Right lobe of liver (tissue), 4 donors: ENCODE results near the gene RPL12.

Experiments
- POLR2A ChIP-seq: fragments of 450-650 bp; IDR thresholded peaks from one replicate; pipeline ENCODE4 v1.6.1; 2017; ENCODE audit warnings: antibody characterized with exemption, mild to moderate bottlenecking
- TF ChIP-seq, protein P1 (sequence below), 4 donors: fragments of 200-600 bp in 3 of 4; fragments of 450-650 bp in 1 of 4; IDR thresholded peaks; one replicate each; pipeline versions ENCODE4 v1.5.1 to v1.8.0; 2016 to 2022; ENCODE audit warnings: antibody characterized with exemption in 4 of 4, mild to moderate bottlenecking in 2 of 4
- donor health status: DM: no; HTN: no; CAD: no.
- donor health status: DM: no; HTN: no; CAD: no.
- donor health status: DM: no; HTN: yes; CAD: no.

DNA sequence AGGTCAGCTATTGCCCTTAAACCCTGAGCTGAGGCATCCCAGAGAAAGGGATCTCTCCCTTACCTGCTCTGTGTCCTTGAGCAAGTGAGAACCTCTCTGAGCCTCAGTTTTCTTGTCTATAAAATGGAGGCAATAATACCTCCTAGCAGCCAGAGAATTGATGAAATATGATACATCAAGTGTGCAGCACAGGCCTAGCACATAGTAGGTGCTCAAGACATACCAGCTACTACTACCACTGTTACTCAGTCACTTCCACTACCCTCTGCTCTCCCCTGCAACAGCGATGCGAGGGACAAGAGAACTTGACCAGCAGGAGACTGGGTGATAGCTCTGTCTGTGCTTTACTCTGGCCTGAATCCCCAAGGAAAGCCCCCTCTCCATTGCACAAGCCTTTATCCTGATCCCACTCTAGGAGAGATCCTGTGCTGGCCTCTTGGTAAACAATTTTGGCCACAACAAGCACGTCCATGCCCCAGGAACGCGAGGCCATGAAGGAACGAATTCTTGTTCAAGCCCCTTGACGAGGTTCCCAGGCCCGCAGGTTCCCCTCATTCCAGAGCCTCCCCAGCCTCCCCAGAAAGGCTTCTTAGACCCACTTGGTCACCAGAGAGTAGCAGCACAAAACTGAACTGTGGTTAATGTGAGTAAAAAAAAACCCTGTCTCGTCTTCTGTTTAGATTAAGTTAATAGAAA, 39.5 kb upstream of the RPL12 start:
- TF ChIP-seq POLR2A, result no peak
- TF ChIP-seq, protein P1, sequence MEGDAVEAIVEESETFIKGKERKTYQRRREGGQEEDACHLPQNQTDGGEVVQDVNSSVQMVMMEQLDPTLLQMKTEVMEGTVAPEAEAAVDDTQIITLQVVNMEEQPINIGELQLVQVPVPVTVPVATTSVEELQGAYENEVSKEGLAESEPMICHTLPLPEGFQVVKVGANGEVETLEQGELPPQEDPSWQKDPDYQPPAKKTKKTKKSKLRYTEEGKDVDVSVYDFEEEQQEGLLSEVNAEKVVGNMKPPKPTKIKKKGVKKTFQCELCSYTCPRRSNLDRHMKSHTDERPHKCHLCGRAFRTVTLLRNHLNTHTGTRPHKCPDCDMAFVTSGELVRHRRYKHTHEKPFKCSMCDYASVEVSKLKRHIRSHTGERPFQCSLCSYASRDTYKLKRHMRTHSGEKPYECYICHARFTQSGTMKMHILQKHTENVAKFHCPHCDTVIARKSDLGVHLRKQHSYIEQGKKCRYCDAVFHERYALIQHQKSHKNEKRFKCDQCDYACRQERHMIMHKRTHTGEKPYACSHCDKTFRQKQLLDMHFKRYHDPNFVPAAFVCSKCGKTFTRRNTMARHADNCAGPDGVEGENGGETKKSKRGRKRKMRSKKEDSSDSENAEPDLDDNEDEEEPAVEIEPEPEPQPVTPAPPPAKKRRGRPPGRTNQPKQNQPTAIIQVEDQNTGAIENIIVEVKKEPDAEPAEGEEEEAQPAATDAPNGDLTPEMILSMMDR (IDR thresholded peaks at IDR 0.05), result no peak
